ENCODE results near the gene ARPC5. TPM values are rescaled to one million over a fixed set of nuclear protein-coding genes. Genes with fewer than 3 reads are reported as not detected.

ARPC5 gene
- total RNA-seq, 4 donors from 2014 or later = 80.6 to 111 (median 91.1) TPM

DNA sequence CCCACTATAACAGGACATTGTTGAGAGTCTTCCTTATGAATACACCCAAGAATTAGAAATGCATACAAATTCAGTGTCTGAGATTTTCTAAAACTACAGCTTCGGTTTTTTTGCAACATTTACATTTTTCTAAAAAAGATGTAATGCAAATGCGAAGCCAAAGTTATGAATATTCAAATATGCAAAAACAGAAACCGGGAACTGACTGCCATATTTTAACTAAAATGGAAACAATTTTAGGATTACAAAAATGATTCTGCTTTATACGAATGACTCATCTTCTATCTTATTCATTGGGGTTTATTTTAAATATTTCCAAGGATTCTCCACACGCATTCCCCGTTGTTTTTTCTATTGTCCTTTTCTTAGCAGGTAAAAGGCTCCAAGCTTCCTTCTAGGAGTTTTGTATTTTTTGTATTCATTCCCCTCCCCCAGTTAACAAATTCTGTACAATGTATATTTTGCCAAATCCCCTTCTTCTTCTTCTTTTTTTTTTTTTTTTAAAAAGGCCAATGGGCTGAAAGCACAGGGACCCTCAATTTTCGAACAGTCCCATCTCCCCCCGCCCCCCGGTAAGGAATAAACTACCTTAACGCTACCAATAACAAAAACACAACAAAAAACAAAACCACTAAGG lies 1.0 kb downstream of the ARPC5 start:
- Histone ChIP-seq H3K4me1 (peaks cover 29 to 46% (median 45%) of the 10 kb centered on the region in 4 donors), H3K27me3 (no peaks in the 10 kb centered on the region)
- intact Hi-C loops (cut with DNase I) = loop anchor here (5.0 to 10.0 kb wide), 2 partner anchors 162 to 1240 kb away; partner anchors contain the start of genes GLUL and SMG7

DNA sequence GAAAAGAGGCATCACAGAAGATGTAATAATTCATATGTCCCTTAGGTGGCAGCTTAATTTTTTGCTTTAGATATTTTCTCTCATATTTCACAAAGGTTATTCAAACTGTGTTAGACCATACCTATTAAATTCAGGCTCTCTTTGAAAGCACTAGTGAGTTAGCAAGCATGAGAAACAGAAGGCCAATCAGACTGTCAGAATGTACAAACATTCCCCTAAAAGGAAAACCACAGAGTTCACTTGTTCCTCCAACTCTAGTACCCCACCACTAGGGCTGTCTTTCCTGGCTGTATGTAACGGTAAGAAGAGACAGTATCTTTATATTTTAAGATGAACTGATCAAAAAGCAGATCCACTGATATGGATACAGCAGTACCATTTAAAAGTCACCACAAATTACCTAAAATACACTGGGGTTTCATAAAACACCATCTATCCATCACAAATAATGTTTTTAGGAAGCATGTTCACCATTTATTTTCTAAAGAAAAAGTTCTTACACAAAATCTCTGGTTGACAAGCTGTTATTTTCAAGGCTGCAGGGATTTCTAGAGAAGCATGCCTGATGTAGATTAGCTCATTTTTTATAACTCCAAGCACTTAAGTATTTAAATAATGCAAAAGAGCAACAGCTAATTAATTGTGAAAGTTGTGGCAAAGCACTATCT lies 1.8 kb downstream of the ARPC5 start:
- H3K36me3 ChIP-seq = peaks cover 10 to 25% (median 15%) of the 10 kb centered on the region in 4 donors
- H3K4me3 ChIP-seq = peak overlapping the region; percentile 90 to 95 (median 94)
- TF ChIP-seq EP300 (IDR thresholded peaks at IDR 0.05) (no peak), POLR2A (IDR thresholded peaks at IDR 0.05; ENCODE audit: low read depth) (peak; percentile 38), POLR2AphosphoS5 (IDR thresholded peaks at IDR 0.05) (peak; percentile 48 to 96)
- TF ChIP-seq, protein P1, sequence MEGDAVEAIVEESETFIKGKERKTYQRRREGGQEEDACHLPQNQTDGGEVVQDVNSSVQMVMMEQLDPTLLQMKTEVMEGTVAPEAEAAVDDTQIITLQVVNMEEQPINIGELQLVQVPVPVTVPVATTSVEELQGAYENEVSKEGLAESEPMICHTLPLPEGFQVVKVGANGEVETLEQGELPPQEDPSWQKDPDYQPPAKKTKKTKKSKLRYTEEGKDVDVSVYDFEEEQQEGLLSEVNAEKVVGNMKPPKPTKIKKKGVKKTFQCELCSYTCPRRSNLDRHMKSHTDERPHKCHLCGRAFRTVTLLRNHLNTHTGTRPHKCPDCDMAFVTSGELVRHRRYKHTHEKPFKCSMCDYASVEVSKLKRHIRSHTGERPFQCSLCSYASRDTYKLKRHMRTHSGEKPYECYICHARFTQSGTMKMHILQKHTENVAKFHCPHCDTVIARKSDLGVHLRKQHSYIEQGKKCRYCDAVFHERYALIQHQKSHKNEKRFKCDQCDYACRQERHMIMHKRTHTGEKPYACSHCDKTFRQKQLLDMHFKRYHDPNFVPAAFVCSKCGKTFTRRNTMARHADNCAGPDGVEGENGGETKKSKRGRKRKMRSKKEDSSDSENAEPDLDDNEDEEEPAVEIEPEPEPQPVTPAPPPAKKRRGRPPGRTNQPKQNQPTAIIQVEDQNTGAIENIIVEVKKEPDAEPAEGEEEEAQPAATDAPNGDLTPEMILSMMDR (IDR thresholded peaks at IDR 0.05) = peak; percentile 38 to 60 (median 54)
- H3K27ac ChIP-seq (replicated peaks in 1 of 4) = peak overlapping the region; percentile 97 to 99 (median 98)
- no peaks in the 10 kb centered on the region for H3K9me3 ChIP-seq
- WGBS = 0% methylated on average over 1 of the region's 1 CpG
- H3K4me1 ChIP-seq = peaks cover 29 to 53% (median 52%) of the 10 kb centered on the region in 4 donors
- H3K27me3 ChIP-seq = no peaks in the 10 kb centered on the region
- intact Hi-C loops (cut with DNase I) = loop anchor here (5.0 to 10.0 kb wide), 2 partner anchors 162 to 1239 kb away; partner anchors contain the start of genes GLUL and SMG7
- no peak for DNase-seq (ENCODE audit: extremely low spot score)

More for the DNA sequence above, 1.0 kb downstream of the ARPC5 start:
- Histone ChIP-seq H3K4me3 (peak overlapping the region; percentile 90 to 95 (median 94)), H3K36me3 (peaks cover 2 to 17% (median 9%) of the 10 kb centered on the region in 4 donors), H3K27ac (replicated peaks in 1 of 4) (peak overlapping the region; percentile 97 to 99 (median 98)), H3K9me3 (no peaks in the 10 kb centered on the region)
- DNase-seq (ENCODE audit: extremely low spot score) = no peak
- 2% methylated on average over 10 of the region's 10 CpGs for WGBS
- TF ChIP-seq EP300 (IDR thresholded peaks at IDR 0.05) = no peak
- TF ChIP-seq, protein P1 (IDR thresholded peaks at IDR 0.05) = no peak
- no peak for TF ChIP-seq POLR2A (IDR thresholded peaks at IDR 0.05; ENCODE audit: low read depth)
- no peak for TF ChIP-seq POLR2AphosphoS5 (IDR thresholded peaks at IDR 0.05)

DNA sequence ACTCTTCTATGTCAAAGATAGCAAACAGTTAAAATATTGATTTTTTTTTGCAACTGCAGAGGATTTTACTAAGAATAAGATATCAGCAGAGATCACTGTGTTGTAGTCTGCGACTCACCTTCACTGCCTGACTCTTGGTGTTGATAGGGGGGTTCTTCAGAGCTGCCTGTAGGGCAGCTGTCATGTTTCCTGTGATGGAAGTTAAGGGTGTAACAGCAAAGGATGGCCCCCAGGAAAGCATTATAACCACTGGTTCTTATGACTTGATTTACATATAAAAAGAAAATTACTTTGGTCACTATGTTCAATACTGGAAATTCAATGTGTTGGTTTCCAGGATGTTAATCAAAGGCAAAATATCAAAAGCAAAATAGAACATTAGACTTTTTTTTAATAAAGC lies 2.6 kb downstream of the ARPC5 start:
- 30% methylated on average over 1 of the region's 1 CpG for WGBS
- H3K27ac ChIP-seq (replicated peaks in 1 of 4) = peak overlapping the region; percentile 97 to 99 (median 98)
- peaks cover 29 to 62% (median 60%) of the 10 kb centered on the region in 4 donors for H3K4me1 ChIP-seq

DNA sequence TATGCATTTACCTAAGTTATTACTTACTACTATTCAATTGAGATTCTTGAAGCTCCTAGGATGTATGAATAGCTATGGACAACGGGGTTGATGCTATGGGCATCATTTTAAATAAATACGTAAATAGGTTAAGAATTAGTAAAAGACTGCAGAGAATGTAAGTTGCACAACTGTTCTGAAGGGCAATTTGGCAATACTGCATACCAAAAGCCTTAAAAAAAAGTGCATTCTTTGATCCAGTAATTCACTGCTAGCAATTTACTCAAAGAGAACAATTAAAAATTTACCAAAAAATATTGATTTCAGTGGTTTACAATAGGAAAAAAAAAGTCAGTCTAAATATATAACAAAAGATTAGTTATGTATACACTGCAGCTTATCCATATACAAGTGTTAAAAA lies 3.5 kb downstream of the ARPC5 start:
- DNase-seq (ENCODE audit: extremely low spot score) = no peak
- 46% methylated on average over 2 of the region's 2 CpGs for WGBS
- TF ChIP-seq POLR2A (IDR thresholded peaks at IDR 0.05; ENCODE audit: low read depth) = no peak
- peak in 1 of 2 donors; percentile 55 for TF ChIP-seq POLR2AphosphoS5 (IDR thresholded peaks at IDR 0.05)
- TF ChIP-seq, protein P1 (IDR thresholded peaks at IDR 0.05) = no peak
- TF ChIP-seq EP300 (IDR thresholded peaks at IDR 0.05) = no peak
- Histone ChIP-seq H3K4me3 (peak overlapping the region; percentile 90 to 95 (median 94)), H3K9me3 (no peaks in the 10 kb centered on the region), H3K27me3 (no peaks in the 10 kb centered on the region), H3K27ac (replicated peaks in 1 of 4) (peak overlapping the region; percentile 97 to 99 (median 98)), H3K36me3 (peaks cover 16 to 40% (median 26%) of the 10 kb centered on the region in 4 donors), H3K4me1 (peaks cover 32 to 70% (median 66%) of the 10 kb centered on the region in 4 donors)
- intact Hi-C loops (cut with DNase I) = loop anchor here (5.0 to 10.0 kb wide), 2 partner anchors 160 to 1237 kb away; partner anchors contain the start of genes GLUL and SMG7

More for the DNA sequence above, 2.6 kb downstream of the ARPC5 start:
- Histone ChIP-seq H3K4me3 (peak overlapping the region; percentile 90 to 95 (median 94)), H3K9me3 (no peaks in the 10 kb centered on the region), H3K36me3 (peaks cover 16 to 33% (median 22%) of the 10 kb centered on the region in 4 donors), H3K27me3 (no peaks in the 10 kb centered on the region)
- DNase-seq (ENCODE audit: extremely low spot score) = no peak
- intact Hi-C loops (cut with DNase I) = loop anchor here (5.0 to 10.0 kb wide), 2 partner anchors 161 to 1238 kb away; partner anchors contain the start of genes GLUL and SMG7
- no peak for TF ChIP-seq EP300 (IDR thresholded peaks at IDR 0.05)
- TF ChIP-seq, protein P1 (IDR thresholded peaks at IDR 0.05) = no peak
- TF ChIP-seq POLR2A (IDR thresholded peaks at IDR 0.05; ENCODE audit: low read depth) = no peak
- no peak for TF ChIP-seq POLR2AphosphoS5 (IDR thresholded peaks at IDR 0.05)
